OCI-LY7 (cell line): ENCODE measurements around the gene CCDC85A.

Experiments
- EZH2phosphoT487 ChIP-seq: fragments of 200-600 bp; sonication (generic); IDR thresholded peaks from 2 replicates; pipeline ENCODE4 v1.6.1; 2018; ENCODE audit warnings: low read depth, borderline replicate concordance, mild to moderate bottlenecking, mixed run types, antibody characterized with exemption, low read length, moderate library complexity, mixed read lengths
- TF ChIP-seq, protein P1 (sequence below): fragments of 200-600 bp; sonication (generic); conservative IDR thresholded peaks from 2 replicates; pipeline ENCODE4 v1.5.1; 2014; ENCODE audit warnings: mild to moderate bottlenecking, antibody characterized with exemption, low read length, moderate library complexity, mixed read lengths

DNA sequence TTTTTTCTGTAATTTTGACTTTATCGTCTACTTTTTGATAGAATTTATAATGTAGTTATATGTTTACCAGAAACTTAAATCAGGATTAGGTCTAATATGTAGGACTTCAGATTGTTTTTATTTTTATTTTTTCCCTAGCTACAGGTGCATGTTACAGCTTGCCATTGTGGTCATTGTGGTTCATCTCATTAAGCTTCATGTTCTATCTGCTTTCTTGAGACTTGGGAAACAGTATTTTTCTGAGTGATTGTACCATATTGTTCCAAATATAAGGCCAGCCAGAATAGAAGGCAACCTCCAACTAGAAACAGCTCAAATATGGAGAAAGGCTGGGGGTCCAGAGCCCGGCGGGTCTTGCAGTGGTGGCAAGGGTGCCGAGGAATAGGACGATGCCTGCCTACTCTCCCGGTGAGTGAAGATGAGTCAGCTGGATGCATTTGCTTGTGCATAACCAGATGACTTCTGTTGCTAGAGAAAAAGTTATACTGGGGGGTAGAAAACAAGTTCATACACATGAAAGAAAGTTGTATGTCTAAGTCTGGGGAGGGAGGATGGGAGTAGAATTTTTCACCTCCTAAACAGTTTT lies 188.4 kb downstream of the CCDC85A start:
- TF ChIP-seq EZH2phosphoT487: no peak
- TF ChIP-seq, protein P1, sequence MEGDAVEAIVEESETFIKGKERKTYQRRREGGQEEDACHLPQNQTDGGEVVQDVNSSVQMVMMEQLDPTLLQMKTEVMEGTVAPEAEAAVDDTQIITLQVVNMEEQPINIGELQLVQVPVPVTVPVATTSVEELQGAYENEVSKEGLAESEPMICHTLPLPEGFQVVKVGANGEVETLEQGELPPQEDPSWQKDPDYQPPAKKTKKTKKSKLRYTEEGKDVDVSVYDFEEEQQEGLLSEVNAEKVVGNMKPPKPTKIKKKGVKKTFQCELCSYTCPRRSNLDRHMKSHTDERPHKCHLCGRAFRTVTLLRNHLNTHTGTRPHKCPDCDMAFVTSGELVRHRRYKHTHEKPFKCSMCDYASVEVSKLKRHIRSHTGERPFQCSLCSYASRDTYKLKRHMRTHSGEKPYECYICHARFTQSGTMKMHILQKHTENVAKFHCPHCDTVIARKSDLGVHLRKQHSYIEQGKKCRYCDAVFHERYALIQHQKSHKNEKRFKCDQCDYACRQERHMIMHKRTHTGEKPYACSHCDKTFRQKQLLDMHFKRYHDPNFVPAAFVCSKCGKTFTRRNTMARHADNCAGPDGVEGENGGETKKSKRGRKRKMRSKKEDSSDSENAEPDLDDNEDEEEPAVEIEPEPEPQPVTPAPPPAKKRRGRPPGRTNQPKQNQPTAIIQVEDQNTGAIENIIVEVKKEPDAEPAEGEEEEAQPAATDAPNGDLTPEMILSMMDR: no peak
